NB4 (cell line): ENCODE results near the gene TLX2.

Source experiments
- DNase-seq: peaks from one replicate; pipeline ENCODE4 v3.0.0; 2010; ENCODE audit warnings: low read depth
- H3K4me3 ChIP-seq: one replicate; pipeline ENCODE4 v1.5.1; 2011; ENCODE audit warnings: mild to moderate bottlenecking, low read depth, low read length, moderate library complexity
- CTCF ChIP-seq: IDR thresholded peaks from one replicate; pipeline ENCODE4 v1.5.1; 2012; ENCODE audit warnings: low read depth, low read length
- MAX ChIP-seq: IDR thresholded peaks from 2 replicates; pipeline ENCODE4 v1.6.1; 2011; ENCODE audit warnings: low read depth, low read length
- MYC ChIP-seq: IDR thresholded peaks from 2 replicates; pipeline ENCODE4 v1.6.1; 2011; ENCODE audit warnings: low read depth, low read length
- POLR2A ChIP-seq: IDR thresholded peaks from 2 replicates; pipeline ENCODE4 v1.6.1; 2011; ENCODE audit warnings: mild to moderate bottlenecking; ENCODE audit not compliant: insufficient read length; ENCODE audit errors: extremely low read depth

Gene TLX2

DNA sequence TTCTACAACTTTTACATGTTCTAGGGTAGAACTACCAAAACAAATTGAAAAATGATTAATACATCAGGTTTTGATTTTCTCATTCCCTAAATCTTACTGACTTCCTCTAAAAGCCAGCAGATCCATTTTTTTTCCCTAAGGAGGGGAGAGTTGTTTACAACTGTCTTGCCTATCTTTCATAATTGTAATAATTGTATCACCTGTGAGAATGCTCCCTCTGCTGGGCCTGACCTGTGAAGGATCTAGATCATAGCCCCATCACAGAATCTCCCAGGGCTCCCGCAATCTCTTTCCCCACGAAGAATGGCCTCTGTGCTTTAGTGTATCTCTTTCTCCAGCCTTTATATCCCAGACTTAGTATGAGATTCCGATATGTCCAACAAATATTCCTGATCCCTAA lies 30.4 kb downstream of the TLX2 start:
- DNase-seq: no peak
- H3K4me3 ChIP-seq: no peak overlapping the region
- peak; percentile 6 for TF ChIP-seq CTCF
- TF ChIP-seq POLR2A: no peak
- no peak for TF ChIP-seq MAX
- TF ChIP-seq MYC: no peak

DNA sequence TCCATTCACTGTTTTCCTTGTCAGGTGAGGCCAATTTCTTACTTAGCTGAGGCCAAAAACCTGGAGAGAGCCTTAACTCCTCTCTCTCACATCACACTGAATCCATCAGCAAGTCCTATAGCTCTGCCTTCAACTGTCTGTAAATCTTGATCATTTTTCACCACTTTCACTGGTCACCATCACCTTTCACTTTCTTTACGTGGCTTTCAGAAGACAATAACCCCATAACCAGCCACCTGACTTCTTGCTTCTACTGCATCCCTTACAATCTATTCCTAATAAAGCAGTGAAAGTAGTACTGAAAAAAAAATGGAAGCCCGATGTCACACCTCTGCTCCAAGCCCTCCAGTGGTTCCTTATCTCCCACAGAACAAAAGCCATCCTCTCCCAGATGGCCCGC lies 31.8 kb downstream of the TLX2 start:
- no peak for DNase-seq
- no peak overlapping the region for H3K4me3 ChIP-seq
- no peak for TF ChIP-seq MYC
- TF ChIP-seq POLR2A: no peak
- TF ChIP-seq MAX: no peak
- TF ChIP-seq CTCF: no peak

- peak overlapping the region; percentile 54 for H3K4me3 ChIP-seq
- no peak for DNase-seq
- no peak for TF ChIP-seq POLR2A
- TF ChIP-seq MAX: no peak
- TF ChIP-seq MYC: no peak
- no peak for TF ChIP-seq CTCF
These were observed 34.1 kb downstream of the TLX2 start for GRCh38 chr2:74548285-74548899.

DNA sequence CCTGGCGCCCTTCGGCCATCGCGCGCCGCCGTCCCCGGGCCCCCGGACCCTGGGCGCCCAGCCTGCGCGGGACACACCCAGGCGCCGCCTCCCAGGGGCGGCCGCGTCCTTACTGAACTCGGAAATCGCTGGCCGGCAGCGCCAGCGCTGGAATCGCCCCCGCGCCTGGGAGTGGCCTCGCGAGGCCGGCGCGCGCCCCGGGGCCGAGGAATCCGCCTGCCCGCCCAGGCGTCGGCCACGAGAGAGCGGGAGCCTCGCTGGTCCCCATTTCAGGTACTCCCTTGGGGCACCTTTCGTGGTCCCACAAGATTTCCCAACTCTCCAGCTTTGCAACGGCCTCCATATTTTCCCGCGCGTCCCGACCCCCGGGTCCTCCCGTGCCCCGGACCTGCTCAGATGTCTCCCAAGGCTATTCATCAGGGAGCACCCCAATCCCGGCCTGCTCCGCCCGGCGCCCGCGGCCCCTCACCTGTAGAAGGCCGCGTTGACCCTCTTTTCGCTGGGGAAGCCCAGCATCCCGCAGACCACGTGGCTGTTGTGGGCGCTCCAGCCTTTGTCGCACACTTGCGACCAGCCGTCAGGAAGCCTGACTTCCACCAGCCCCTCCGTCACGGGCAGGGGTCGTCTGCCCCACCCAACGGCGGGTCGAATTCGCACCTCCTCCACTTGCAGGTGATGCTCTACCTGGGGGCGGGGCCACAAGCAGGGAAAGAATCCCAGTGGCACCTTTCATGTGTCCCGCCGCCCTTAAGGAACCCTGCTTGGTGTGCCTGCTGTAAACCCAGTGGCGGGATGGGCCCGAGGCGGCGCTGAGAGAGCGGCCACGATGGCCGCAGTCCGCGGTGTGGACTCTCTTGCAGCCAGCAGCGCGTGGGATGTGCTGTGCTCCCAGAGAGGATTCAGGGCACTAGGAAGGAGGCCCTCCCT lies 34.9 kb downstream of the TLX2 start:
- TF ChIP-seq MAX (peak; percentile 94), POLR2A (peak; percentile 66), CTCF (no peak), MYC (peak; percentile 85; the same call in 1 of the 2 replicates)
- H3K4me3 ChIP-seq: peak overlapping the region; percentile 77
- peak; percentile 88 for DNase-seq

- no peak for DNase-seq
- H3K4me3 ChIP-seq: peak overlapping the region; percentile 77
- TF ChIP-seq MAX (no peak), MYC (no peak), CTCF (no peak), POLR2A (no peak)
These were observed 36.0 kb downstream of the TLX2 start for GRCh38 chr2:74550231-74550630.
